HPDE6-E6E7 (cell line): Measurements from ENCODE around the gene GLIPR2.
"Not testable (repeated sequence)": the region's sequence is repeated elsewhere in the genome, so short reads cannot be mapped to it uniquely, and the experiment has no call there.

Experiments
- DNase-seq: peaks from one replicate; pipeline ENCODE4 v3.0.0; 2011; ENCODE audit warnings: missing footprints; ENCODE audit errors: extremely low spot score

The GLIPR2 gene

GRCh38 chr9:36123515-36123914 is 13.0 kb upstream of the GLIPR2 start:
- DNase-seq: no peak

- no peak for DNase-seq
Observed at GRCh38 chr9:36125062-36125855, 11.3 kb upstream of the GLIPR2 start.

- no peak for DNase-seq
Observed at GRCh38 chr9:36126016-36126730, 10.4 kb upstream of the GLIPR2 start.

- no peak for DNase-seq
Observed at GRCh38 chr9:36127652-36128244, 8.8 kb upstream of the GLIPR2 start.

GRCh38 chr9:36128349-36128748 is 8.2 kb upstream of the GLIPR2 start:
- no peak for DNase-seq

GRCh38 chr9:36129139-36129538 is 7.4 kb upstream of the GLIPR2 start:
- DNase-seq: no peak

GRCh38 chr9:36131666-36132065 is 4.9 kb upstream of the GLIPR2 start:
- DNase-seq: not testable (repeated sequence)

GRCh38 chr9:36132086-36132485 is 4.4 kb upstream of the GLIPR2 start:
- no peak for DNase-seq

GRCh38 chr9:36134761-36135505 is 1.6 kb upstream of the GLIPR2 start:
- no peak for DNase-seq

GRCh38 chr9:36135741-36136271 is 727 bp upstream of the GLIPR2 start:
- DNase-seq: no peak

- DNase-seq: no peak
Observed at GRCh38 chr9:36136894-36137391, 410 bp downstream of the GLIPR2 start.

- DNase-seq: no peak
Observed at GRCh38 chr9:36137392-36138004, 965 bp downstream of the GLIPR2 start.

- no peak for DNase-seq
Observed at GRCh38 chr9:36138496-36138895, 2.0 kb downstream of the GLIPR2 start.

GRCh38 chr9:36138901-36139300 is 2.4 kb downstream of the GLIPR2 start:
- DNase-seq: no peak

- no peak for DNase-seq
Observed at GRCh38 chr9:36140086-36141084, 3.9 kb downstream of the GLIPR2 start.

GRCh38 chr9:36141288-36141687 is 4.8 kb downstream of the GLIPR2 start:
- no peak for DNase-seq

GRCh38 chr9:36141761-36142160 is 5.2 kb downstream of the GLIPR2 start:
- no peak for DNase-seq

- no peak for DNase-seq
Observed at GRCh38 chr9:36142510-36143244, 6.1 kb downstream of the GLIPR2 start.

- DNase-seq: no peak
Observed at GRCh38 chr9:36143245-36143641, 6.7 kb downstream of the GLIPR2 start.
